Dendritic cell treated with granulocyte-macrophage colony-stimulating factor and Interleukin-4, amounts not matched to agents 40 ng/mL and 50 ng/mL, for 4 days (primary cell): ENCODE measurements around the gene SERPINA4.

Source experiments
- H3K27ac Mint-ChIP-seq: one replicate; pipeline ENCODE4 v1.8.0; 2022; ENCODE audit warnings: mild to moderate bottlenecking, mixed read lengths
- H3K27me3 Mint-ChIP-seq: one replicate; pipeline ENCODE4 v1.8.0; 2022; ENCODE audit warnings: mild to moderate bottlenecking, mixed read lengths
- H3K36me3 Mint-ChIP-seq: one replicate; pipeline ENCODE4 v1.8.0; 2022; ENCODE audit warnings: low read depth, mixed read lengths
- H3K4me1 Mint-ChIP-seq: one replicate; pipeline ENCODE4 v1.8.0; 2022; ENCODE audit warnings: low read depth, mixed read lengths
- H3K4me3 Mint-ChIP-seq: one replicate; pipeline ENCODE4 v1.8.0; 2022; ENCODE audit warnings: mild to moderate bottlenecking, moderate library complexity, mixed read lengths
- H3K9me3 Mint-ChIP-seq: one replicate; pipeline ENCODE4 v1.8.0; 2022; ENCODE audit warnings: mixed read lengths
- intact Hi-C: fragments of 100-400 bp; cut with micrococcal nuclease; formaldehyde crosslinking; loops from one replicate; pipeline ENCODE4 v1.15.0; 2022

SERPINA4 gene

GRCh38 chr14:94583557-94583956, 22.3 kb downstream of the SERPINA4 start:
- Mint-ChIP-seq H3K36me3 (no peaks in the 10 kb centered on the region), H3K9me3 (no peaks in the 10 kb centered on the region), H3K4me3 (no peak overlapping the region), H3K4me1 (no peaks in the 10 kb centered on the region), H3K27me3 (peaks cover 4% of the 10 kb centered on the region), H3K27ac (no peak overlapping the region)
- intact Hi-C loops = no loop called here

- Mint-ChIP-seq H3K9me3 (no peaks in the 10 kb centered on the region), H3K4me1 (no peaks in the 10 kb centered on the region), H3K27me3 (peaks cover 4% of the 10 kb centered on the region), H3K4me3 (no peak overlapping the region), H3K36me3 (no peaks in the 10 kb centered on the region), H3K27ac (no peak overlapping the region)
- intact Hi-C loops = no loop called here
Measured at GRCh38 chr14:94584591-94585280, 23.5 kb downstream of the SERPINA4 start.

GRCh38 chr14:94586635-94587034, 25.4 kb downstream of the SERPINA4 start:
- Mint-ChIP-seq H3K4me3 (no peak overlapping the region), H3K9me3 (no peaks in the 10 kb centered on the region), H3K36me3 (no peaks in the 10 kb centered on the region), H3K4me1 (no peaks in the 10 kb centered on the region), H3K27me3 (no peaks in the 10 kb centered on the region), H3K27ac (no peak overlapping the region)
- intact Hi-C loops = no loop called here

- Mint-ChIP-seq H3K9me3 (no peaks in the 10 kb centered on the region), H3K27ac (no peak overlapping the region), H3K27me3 (no peaks in the 10 kb centered on the region), H3K4me3 (no peak overlapping the region), H3K36me3 (no peaks in the 10 kb centered on the region), H3K4me1 (no peaks in the 10 kb centered on the region)
- intact Hi-C loops = no loop called here
Measured at GRCh38 chr14:94588311-94588710, 27.1 kb downstream of the SERPINA4 start.

GRCh38 chr14:94591073-94591472, 29.8 kb downstream of the SERPINA4 start:
- Mint-ChIP-seq H3K4me3 (no peak overlapping the region), H3K4me1 (no peaks in the 10 kb centered on the region), H3K36me3 (no peaks in the 10 kb centered on the region), H3K27ac (no peak overlapping the region), H3K9me3 (no peaks in the 10 kb centered on the region), H3K27me3 (no peaks in the 10 kb centered on the region)
- intact Hi-C loops = no loop called here

- H3K4me3 Mint-ChIP-seq = no peak overlapping the region
- no peaks in the 10 kb centered on the region for H3K36me3 Mint-ChIP-seq
- intact Hi-C loops = no loop called here
- no peaks in the 10 kb centered on the region for H3K9me3 Mint-ChIP-seq
- no peak overlapping the region for H3K27ac Mint-ChIP-seq
- H3K4me1 Mint-ChIP-seq = no peaks in the 10 kb centered on the region
- H3K27me3 Mint-ChIP-seq = no peaks in the 10 kb centered on the region
Measured at GRCh38 chr14:94591871-94592270, 30.6 kb downstream of the SERPINA4 start.

- H3K9me3 Mint-ChIP-seq = no peaks in the 10 kb centered on the region
- H3K4me1 Mint-ChIP-seq = no peaks in the 10 kb centered on the region
- no peaks in the 10 kb centered on the region for H3K36me3 Mint-ChIP-seq
- H3K4me3 Mint-ChIP-seq = no peak overlapping the region
- H3K27me3 Mint-ChIP-seq = no peaks in the 10 kb centered on the region
- H3K27ac Mint-ChIP-seq = no peak overlapping the region
- intact Hi-C loops = no loop called here
Measured at GRCh38 chr14:94592457-94592856, 31.2 kb downstream of the SERPINA4 start.

- Mint-ChIP-seq H3K27me3 (no peaks in the 10 kb centered on the region), H3K36me3 (no peaks in the 10 kb centered on the region), H3K4me1 (no peaks in the 10 kb centered on the region), H3K27ac (no peak overlapping the region), H3K4me3 (no peak overlapping the region), H3K9me3 (no peaks in the 10 kb centered on the region)
- intact Hi-C loops = no loop called here
Measured at GRCh38 chr14:94593376-94593748, 32.1 kb downstream of the SERPINA4 start.

GRCh38 chr14:94593749-94594431, 32.6 kb downstream of the SERPINA4 start:
- Mint-ChIP-seq H3K4me1 (no peaks in the 10 kb centered on the region), H3K9me3 (no peaks in the 10 kb centered on the region), H3K27me3 (no peaks in the 10 kb centered on the region), H3K36me3 (no peaks in the 10 kb centered on the region), H3K27ac (no peak overlapping the region), H3K4me3 (no peak overlapping the region)
- intact Hi-C loops = no loop called here

- H3K4me1 Mint-ChIP-seq = no peaks in the 10 kb centered on the region
- intact Hi-C loops = no loop called here
- peaks cover under 1% of the 10 kb centered on the region for H3K27me3 Mint-ChIP-seq
- no peak overlapping the region for H3K27ac Mint-ChIP-seq
- H3K9me3 Mint-ChIP-seq = no peaks in the 10 kb centered on the region
- H3K36me3 Mint-ChIP-seq = no peaks in the 10 kb centered on the region
- H3K4me3 Mint-ChIP-seq = no peak overlapping the region
Measured at GRCh38 chr14:94594441-94594840, 33.2 kb downstream of the SERPINA4 start.

GRCh38 chr14:94595912-94596311, 34.7 kb downstream of the SERPINA4 start:
- Mint-ChIP-seq H3K27ac (no peak overlapping the region), H3K36me3 (no peaks in the 10 kb centered on the region), H3K4me3 (no peak overlapping the region), H3K27me3 (peaks cover 2% of the 10 kb centered on the region), H3K9me3 (no peaks in the 10 kb centered on the region), H3K4me1 (no peaks in the 10 kb centered on the region)
- intact Hi-C loops = no loop called here

GRCh38 chr14:94596361-94596760, 35.1 kb downstream of the SERPINA4 start:
- intact Hi-C loops = no loop called here
- Mint-ChIP-seq H3K36me3 (no peaks in the 10 kb centered on the region), H3K27ac (no peak overlapping the region), H3K4me1 (no peaks in the 10 kb centered on the region), H3K4me3 (no peak overlapping the region), H3K9me3 (no peaks in the 10 kb centered on the region), H3K27me3 (peaks cover 4% of the 10 kb centered on the region)

GRCh38 chr14:94597788-94598187, 36.5 kb downstream of the SERPINA4 start:
- Mint-ChIP-seq H3K36me3 (no peaks in the 10 kb centered on the region), H3K27ac (no peak overlapping the region), H3K4me3 (no peak overlapping the region), H3K4me1 (no peaks in the 10 kb centered on the region), H3K9me3 (no peaks in the 10 kb centered on the region), H3K27me3 (peaks cover 4% of the 10 kb centered on the region)
- intact Hi-C loops = no loop called here

GRCh38 chr14:94598506-94598815, 37.2 kb downstream of the SERPINA4 start:
- no peaks in the 10 kb centered on the region for H3K4me1 Mint-ChIP-seq
- no peak overlapping the region for H3K27ac Mint-ChIP-seq
- no peak overlapping the region for H3K4me3 Mint-ChIP-seq
- H3K9me3 Mint-ChIP-seq = no peaks in the 10 kb centered on the region
- intact Hi-C loops = no loop called here
- H3K27me3 Mint-ChIP-seq = peaks cover 4% of the 10 kb centered on the region
- H3K36me3 Mint-ChIP-seq = no peaks in the 10 kb centered on the region
